Neural cell (in vitro differentiated cells): ENCODE results near the gene PHACTR3. TPM values are rescaled to one million over a fixed set of nuclear protein-coding genes. Genes with fewer than 3 reads are reported as not detected.
"Not testable (repeated sequence)": the region's sequence is repeated elsewhere in the genome, so short reads cannot be mapped to it uniquely, and the experiment has no call there.

Source experiments
- H2AFZ ChIP-seq: fragments of 200-600, 300-800 bp; sonication (generic), shearing (Covaris generic); 2 replicates; pipeline ENCODE4 v1.6.0; 2014; ENCODE audit warnings: low read depth, mild to moderate bottlenecking, antibody characterized with exemption, low read length, moderate library complexity
- H3F3A ChIP-seq: fragments of 200-600 bp; shearing (Covaris generic); 2 replicates; pipeline ENCODE4 v1.6.1; 2016; ENCODE audit warnings: mild to moderate bottlenecking, moderate library complexity, mixed read lengths, antibody characterized with exemption, low read length; ENCODE audit not compliant: insufficient read depth, poor library complexity, severe bottlenecking
- H3K27ac ChIP-seq: fragments of 200-600, 300-800 bp; sonication (generic), shearing (Covaris generic); 2 replicates; pipeline ENCODE4 v1.5.1; 2014; ENCODE audit warnings: mild to moderate bottlenecking, low read length, moderate library complexity
- H3K27me3 ChIP-seq: fragments of 300-800, 200-600 bp; sonication (generic), shearing (Covaris generic); 2 replicates; pipeline ENCODE4 v1.6.0; 2014; ENCODE audit warnings: mild to moderate bottlenecking, low read depth, low read length, moderate library complexity; ENCODE audit not compliant: insufficient read depth
- H3K36me3 ChIP-seq: fragments of 300-800, 200-600 bp; sonication (generic), shearing (Covaris generic); 2 replicates; pipeline ENCODE4 v1.5.1; 2014; ENCODE audit warnings: mild to moderate bottlenecking, antibody characterized with exemption, low read length, moderate library complexity; ENCODE audit not compliant: insufficient read depth
- H3K4me2 ChIP-seq: fragments of 300-800, 200-600 bp; sonication (generic), shearing (Covaris generic); 2 replicates; pipeline ENCODE4 v1.6.0; 2014; ENCODE audit warnings: mild to moderate bottlenecking, low read length
- H3K4me3 ChIP-seq: fragments of 300-800, 200-600 bp; sonication (generic), shearing (Covaris generic); 2 replicates; pipeline ENCODE4 v1.5.1; 2014; ENCODE audit warnings: mild to moderate bottlenecking, low read length, moderate library complexity
- H3K79me2 ChIP-seq: fragments of 200-600 bp; shearing (Covaris generic); replicated peaks from 2 replicates; pipeline ENCODE4 v1.6.0; 2014; ENCODE audit warnings: mild to moderate bottlenecking, low read length, moderate library complexity; ENCODE audit not compliant: insufficient read depth
- H3K9ac ChIP-seq: fragments of 300-800, 200-600 bp; sonication (generic), shearing (Covaris generic); 2 replicates; pipeline ENCODE4 v1.6.1; 2016; ENCODE audit warnings: mild to moderate bottlenecking, low read length, mixed read lengths
- H3K9me2 ChIP-seq: fragments of 200-600 bp; shearing (Covaris generic); 2 replicates; pipeline ENCODE4 v1.6.1; 2016; ENCODE audit warnings: mild to moderate bottlenecking, low read length, mixed read lengths; ENCODE audit not compliant: insufficient read depth
- H3K9me3 ChIP-seq: fragments of 200-600, 300-800 bp; sonication (generic), shearing (Covaris generic); 2 replicates; pipeline ENCODE4 v1.6.1; 2016; ENCODE audit warnings: mild to moderate bottlenecking, mixed run types, low read length, moderate library complexity, mixed read lengths
- H4K20me1 ChIP-seq: fragments of 200-600 bp; shearing (Covaris generic); 2 replicates; pipeline ENCODE4 v1.6.1; 2016; ENCODE audit warnings: mild to moderate bottlenecking, mixed run types; ENCODE audit not compliant: insufficient read depth
- EP300 ChIP-seq: fragments of 450-650 bp; conservative IDR thresholded peaks from 2 replicates; pipeline ENCODE4 v1.6.1; 2014; ENCODE audit warnings: antibody characterized with exemption, mild to moderate bottlenecking, moderate library complexity; ENCODE audit not compliant: poor library complexity, severe bottlenecking
- EZH2 ChIP-seq: fragments of 200-600, 300-800 bp; shearing (Covaris generic), sonication (generic); IDR thresholded peaks from 2 replicates; pipeline ENCODE4 v1.6.1; 2014; ENCODE audit warnings: antibody characterized with exemption, low read length, borderline replicate concordance, mild to moderate bottlenecking; ENCODE audit not compliant: insufficient read depth, poor library complexity, severe bottlenecking
- MXI1 ChIP-seq: fragments of 450-650 bp; conservative IDR thresholded peaks from 2 replicates; pipeline ENCODE4 v1.6.1; 2014; ENCODE audit warnings: antibody characterized with exemption, mild to moderate bottlenecking; ENCODE audit not compliant: poor library complexity, severe bottlenecking
- POLR2AphosphoS5 ChIP-seq: IDR thresholded peaks from 2 replicates; pipeline ENCODE4 v1.6.1; 2012
- RAD21 ChIP-seq: fragments of 450-650 bp; conservative IDR thresholded peaks from 2 replicates; pipeline ENCODE4 v1.6.1; 2014; ENCODE audit warnings: antibody characterized with exemption, mild to moderate bottlenecking, moderate library complexity
- SMC3 ChIP-seq: fragments of 450-650 bp; conservative IDR thresholded peaks from 2 replicates; pipeline ENCODE4 v1.6.1; 2014; ENCODE audit warnings: antibody characterized with exemption, mild to moderate bottlenecking, moderate library complexity; ENCODE audit not compliant: poor library complexity
- TAF1 ChIP-seq: IDR thresholded peaks from 2 replicates; pipeline ENCODE4 v1.6.1; 2012; ENCODE audit warnings: low read depth
- polyA plus RNA-seq: library from polyadenylated mRNA; depleted of rRNA; stranded (reverse); fragments of >200 nt; gene quantifications from 2 replicates; pipeline ENCODE4 v1.2.3, GENCODE V29; 2014
- TF ChIP-seq, protein P1 (sequence below): fragments of 450-650 bp; IDR thresholded peaks from 2 replicates; pipeline ENCODE4 v1.5.1; 2014; ENCODE audit warnings: antibody characterized with exemption, mild to moderate bottlenecking, moderate library complexity; ENCODE audit not compliant: poor library complexity, severe bottlenecking
- TF ChIP-seq, protein P2 (sequence below): IDR thresholded peaks from 2 replicates; pipeline ENCODE4 v1.6.1; 2012; ENCODE audit warnings: borderline replicate concordance

PHACTR3 gene
- polyA plus RNA-seq, 1 donor from 2014 or later: 1.3 TPM

DNA sequence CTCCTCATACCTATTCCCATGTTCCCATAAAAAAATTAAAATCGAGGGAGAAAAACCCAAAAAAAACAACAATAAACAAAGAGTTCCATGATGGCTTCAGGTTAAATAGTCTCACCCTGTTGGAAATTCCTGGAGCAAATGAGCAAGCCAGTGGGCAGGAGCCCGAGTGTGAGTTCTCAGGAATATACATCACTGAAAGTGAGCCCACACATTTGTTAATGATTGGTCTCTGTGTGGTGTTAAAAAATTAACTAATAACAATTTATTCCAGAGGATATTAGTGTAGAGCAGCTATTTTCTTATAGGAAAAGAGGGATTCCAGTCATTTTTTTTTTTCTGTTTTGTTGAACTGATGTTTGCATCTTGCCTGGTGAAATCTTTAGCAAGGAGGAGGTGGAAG, 12.9 kb downstream of the PHACTR3 start:
- H2AFZ ChIP-seq: no peak overlapping the region
- H4K20me1 ChIP-seq: no peaks in the 10 kb centered on the region
- H3K9me3 ChIP-seq: peaks cover 3% of the 10 kb centered on the region
- no peaks in the 10 kb centered on the region for H3K27me3 ChIP-seq
- H3K36me3 ChIP-seq: no peaks in the 10 kb centered on the region
- no peak overlapping the region for H3K9ac ChIP-seq
- no peak overlapping the region for H3K4me3 ChIP-seq
- H3K9me2 ChIP-seq: no peaks in the 10 kb centered on the region
- TF ChIP-seq MXI1 (no peak), EP300 (no peak), POLR2AphosphoS5 (no peak), SMC3 (no peak), EZH2 (no peak)
- TF ChIP-seq, protein P1, sequence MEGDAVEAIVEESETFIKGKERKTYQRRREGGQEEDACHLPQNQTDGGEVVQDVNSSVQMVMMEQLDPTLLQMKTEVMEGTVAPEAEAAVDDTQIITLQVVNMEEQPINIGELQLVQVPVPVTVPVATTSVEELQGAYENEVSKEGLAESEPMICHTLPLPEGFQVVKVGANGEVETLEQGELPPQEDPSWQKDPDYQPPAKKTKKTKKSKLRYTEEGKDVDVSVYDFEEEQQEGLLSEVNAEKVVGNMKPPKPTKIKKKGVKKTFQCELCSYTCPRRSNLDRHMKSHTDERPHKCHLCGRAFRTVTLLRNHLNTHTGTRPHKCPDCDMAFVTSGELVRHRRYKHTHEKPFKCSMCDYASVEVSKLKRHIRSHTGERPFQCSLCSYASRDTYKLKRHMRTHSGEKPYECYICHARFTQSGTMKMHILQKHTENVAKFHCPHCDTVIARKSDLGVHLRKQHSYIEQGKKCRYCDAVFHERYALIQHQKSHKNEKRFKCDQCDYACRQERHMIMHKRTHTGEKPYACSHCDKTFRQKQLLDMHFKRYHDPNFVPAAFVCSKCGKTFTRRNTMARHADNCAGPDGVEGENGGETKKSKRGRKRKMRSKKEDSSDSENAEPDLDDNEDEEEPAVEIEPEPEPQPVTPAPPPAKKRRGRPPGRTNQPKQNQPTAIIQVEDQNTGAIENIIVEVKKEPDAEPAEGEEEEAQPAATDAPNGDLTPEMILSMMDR: no peak
- TF ChIP-seq, protein P2, sequence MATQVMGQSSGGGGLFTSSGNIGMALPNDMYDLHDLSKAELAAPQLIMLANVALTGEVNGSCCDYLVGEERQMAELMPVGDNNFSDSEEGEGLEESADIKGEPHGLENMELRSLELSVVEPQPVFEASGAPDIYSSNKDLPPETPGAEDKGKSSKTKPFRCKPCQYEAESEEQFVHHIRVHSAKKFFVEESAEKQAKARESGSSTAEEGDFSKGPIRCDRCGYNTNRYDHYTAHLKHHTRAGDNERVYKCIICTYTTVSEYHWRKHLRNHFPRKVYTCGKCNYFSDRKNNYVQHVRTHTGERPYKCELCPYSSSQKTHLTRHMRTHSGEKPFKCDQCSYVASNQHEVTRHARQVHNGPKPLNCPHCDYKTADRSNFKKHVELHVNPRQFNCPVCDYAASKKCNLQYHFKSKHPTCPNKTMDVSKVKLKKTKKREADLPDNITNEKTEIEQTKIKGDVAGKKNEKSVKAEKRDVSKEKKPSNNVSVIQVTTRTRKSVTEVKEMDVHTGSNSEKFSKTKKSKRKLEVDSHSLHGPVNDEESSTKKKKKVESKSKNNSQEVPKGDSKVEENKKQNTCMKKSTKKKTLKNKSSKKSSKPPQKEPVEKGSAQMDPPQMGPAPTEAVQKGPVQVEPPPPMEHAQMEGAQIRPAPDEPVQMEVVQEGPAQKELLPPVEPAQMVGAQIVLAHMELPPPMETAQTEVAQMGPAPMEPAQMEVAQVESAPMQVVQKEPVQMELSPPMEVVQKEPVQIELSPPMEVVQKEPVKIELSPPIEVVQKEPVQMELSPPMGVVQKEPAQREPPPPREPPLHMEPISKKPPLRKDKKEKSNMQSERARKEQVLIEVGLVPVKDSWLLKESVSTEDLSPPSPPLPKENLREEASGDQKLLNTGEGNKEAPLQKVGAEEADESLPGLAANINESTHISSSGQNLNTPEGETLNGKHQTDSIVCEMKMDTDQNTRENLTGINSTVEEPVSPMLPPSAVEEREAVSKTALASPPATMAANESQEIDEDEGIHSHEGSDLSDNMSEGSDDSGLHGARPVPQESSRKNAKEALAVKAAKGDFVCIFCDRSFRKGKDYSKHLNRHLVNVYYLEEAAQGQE: no peak
- no peak overlapping the region for H3K27ac ChIP-seq
- H3F3A ChIP-seq: no peaks in the 10 kb centered on the region
- H3K4me2 ChIP-seq: no peak overlapping the region
- no peaks in the 10 kb centered on the region for H3K79me2 ChIP-seq

- Histone ChIP-seq H3K79me2 (no peaks in the 10 kb centered on the region), H3K4me3 (no peak overlapping the region), H2AFZ (no peak overlapping the region), H4K20me1 (no peaks in the 10 kb centered on the region), H3K9me3 (peaks cover 3% of the 10 kb centered on the region), H3K27me3 (no peaks in the 10 kb centered on the region), H3K9me2 (no peaks in the 10 kb centered on the region), H3K9ac (no peak overlapping the region), H3K4me2 (no peak overlapping the region), H3F3A (no peaks in the 10 kb centered on the region), H3K27ac (no peak overlapping the region), H3K36me3 (no peaks in the 10 kb centered on the region)
- no peak for TF ChIP-seq POLR2AphosphoS5
- no peak for TF ChIP-seq MXI1
- TF ChIP-seq, protein P2: no peak
- TF ChIP-seq SMC3: no peak
- TF ChIP-seq RAD21: no peak
- TF ChIP-seq, protein P1: no peak
- no peak for TF ChIP-seq EP300
- TF ChIP-seq EZH2: no peak
- no peak for TF ChIP-seq TAF1
Measured at GRCh38 chr20:59618131-59618530, 13.8 kb downstream of the PHACTR3 start.

- not testable (repeated sequence) for H3F3A ChIP-seq, H4K20me1 ChIP-seq, H3K9me3 ChIP-seq, H3K27ac ChIP-seq, H3K36me3 ChIP-seq, H3K27me3 ChIP-seq, H3K9ac ChIP-seq, H3K4me3 ChIP-seq, H3K9me2 ChIP-seq, H3K79me2 ChIP-seq, H2AFZ ChIP-seq, H3K4me2 ChIP-seq
Measured at GRCh38 chr20:59618585-59618984, 14.2 kb downstream of the PHACTR3 start.
